DMS79 (cell line): Measurements from ENCODE around the gene GJD4.

Source experiments
- DNase-seq: peaks from one replicate; lab custom pipeline; 2025; lab: John Stamatoyannopoulos, UW

The GJD4 gene

DNA sequence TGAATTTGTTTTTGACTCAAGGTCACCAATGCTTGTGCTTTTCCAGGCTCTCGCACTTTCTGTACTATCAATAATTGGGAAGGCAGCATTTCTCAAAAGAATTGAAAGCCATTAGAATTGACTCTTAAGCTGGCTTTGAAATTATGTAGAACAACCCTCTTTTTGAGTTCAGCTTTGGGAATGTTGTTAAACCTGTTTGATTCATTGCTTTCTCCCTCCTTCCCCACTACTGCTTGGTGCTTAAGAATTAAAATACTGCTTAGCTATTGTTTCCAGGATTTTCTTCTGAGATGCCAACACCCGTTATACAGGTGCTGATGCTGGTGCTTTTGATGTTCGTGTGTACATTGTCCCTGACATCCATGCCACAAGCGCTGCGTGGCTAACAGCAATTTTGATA, 52.5 kb downstream of the GJD4 start:
- no peak for DNase-seq
